Measurements from ENCODE around the gene KCTD12. TPM values are rescaled to one million over a fixed set of nuclear protein-coding genes. Genes with fewer than 3 reads are reported as not detected.

KCTD12 gene
- total and polyA plus RNA-seq, 9 donors = 94.2 to 320 (median 217) TPM

- Histone ChIP-seq H3K27ac (ENCODE audit: low read length) (peak overlapping the region; percentile 73), H3K9me3 (replicated peaks; ENCODE audit: control insufficient read depth, low read depth, low read length) (no peaks in the 10 kb centered on the region), H3K36me3 (ENCODE audit: control insufficient read depth, insufficient read depth, low read length) (no peaks in the 10 kb centered on the region), H3K4me1 (ENCODE audit: control insufficient read depth, insufficient read depth, low read length) (peaks cover 2% of the 10 kb centered on the region), H3K27me3 (ENCODE audit: control insufficient read depth, insufficient read depth, low read length) (no peaks in the 10 kb centered on the region), H3K4me3 (ENCODE audit: low read length) (no peak overlapping the region)
- no CpG with 5 or more reads among the region's 3 CpGs for WGBS (ENCODE audit: insufficient coverage)
- no peak for DNase-seq
These were observed 6.3 kb downstream of the KCTD12 start for GRCh38 chr13:76879883-76880270.

GRCh38 chr13:76879203-76879882 lies 6.9 kb downstream of the KCTD12 start:
- Histone ChIP-seq H3K4me1 (ENCODE audit: control insufficient read depth, insufficient read depth, low read length) (peaks cover 2% of the 10 kb centered on the region), H3K36me3 (ENCODE audit: control insufficient read depth, insufficient read depth, low read length) (no peaks in the 10 kb centered on the region), H3K27me3 (ENCODE audit: control insufficient read depth, insufficient read depth, low read length) (no peaks in the 10 kb centered on the region), H3K27ac (ENCODE audit: low read length) (peak overlapping the region; percentile 73), H3K4me3 (ENCODE audit: low read length) (no peak overlapping the region), H3K9me3 (replicated peaks; ENCODE audit: control insufficient read depth, low read depth, low read length) (no peaks in the 10 kb centered on the region)
- peak; percentile 84 for DNase-seq
- WGBS (ENCODE audit: insufficient coverage) = no CpG with 5 or more reads among the region's 8 CpGs

GRCh38 chr13:76878043-76878442 lies 8.2 kb downstream of the KCTD12 start:
- H3K4me1 ChIP-seq (ENCODE audit: control insufficient read depth, insufficient read depth, low read length) = peaks cover 2% of the 10 kb centered on the region
- H3K27me3 ChIP-seq (ENCODE audit: control insufficient read depth, insufficient read depth, low read length) = no peaks in the 10 kb centered on the region
- no CpG with 5 or more reads among the region's 3 CpGs for WGBS (ENCODE audit: insufficient coverage)
- H3K27ac ChIP-seq (ENCODE audit: low read length) = no peak overlapping the region
- DNase-seq = no peak
- no peaks in the 10 kb centered on the region for H3K9me3 ChIP-seq (replicated peaks; ENCODE audit: control insufficient read depth, low read depth, low read length)
- H3K36me3 ChIP-seq (ENCODE audit: control insufficient read depth, insufficient read depth, low read length) = no peaks in the 10 kb centered on the region
- H3K4me3 ChIP-seq (ENCODE audit: low read length) = no peak overlapping the region

GRCh38 chr13:76875271-76875815 lies 10.9 kb downstream of the KCTD12 start:
- WGBS (ENCODE audit: insufficient coverage) = no CpG with 5 or more reads among the region's 3 CpGs
- no peak overlapping the region for H3K4me3 ChIP-seq (ENCODE audit: low read length)
- no peaks in the 10 kb centered on the region for H3K4me1 ChIP-seq (ENCODE audit: control insufficient read depth, insufficient read depth, low read length)
- H3K27me3 ChIP-seq (ENCODE audit: control insufficient read depth, insufficient read depth, low read length) = no peaks in the 10 kb centered on the region
- H3K36me3 ChIP-seq (ENCODE audit: control insufficient read depth, insufficient read depth, low read length) = no peaks in the 10 kb centered on the region
- no peaks in the 10 kb centered on the region for H3K9me3 ChIP-seq (replicated peaks; ENCODE audit: control insufficient read depth, low read depth, low read length)
- H3K27ac ChIP-seq (ENCODE audit: low read length) = no peak overlapping the region
- peak; percentile 68 for DNase-seq

GRCh38 chr13:76874479-76874878 lies 11.7 kb downstream of the KCTD12 start:
- no peak for DNase-seq
- H3K4me3 ChIP-seq (ENCODE audit: low read length) = no peak overlapping the region
- no peaks in the 10 kb centered on the region for H3K36me3 ChIP-seq (ENCODE audit: control insufficient read depth, insufficient read depth, low read length)
- no peak overlapping the region for H3K27ac ChIP-seq (ENCODE audit: low read length)
- no CpG with 5 or more reads among the region's 2 CpGs for WGBS (ENCODE audit: insufficient coverage)
- no peaks in the 10 kb centered on the region for H3K4me1 ChIP-seq (ENCODE audit: control insufficient read depth, insufficient read depth, low read length)
- no peaks in the 10 kb centered on the region for H3K27me3 ChIP-seq (ENCODE audit: control insufficient read depth, insufficient read depth, low read length)
- H3K9me3 ChIP-seq (replicated peaks; ENCODE audit: control insufficient read depth, low read depth, low read length) = no peaks in the 10 kb centered on the region

GRCh38 chr13:76873445-76873844 lies 12.8 kb downstream of the KCTD12 start:
- Histone ChIP-seq H3K27ac (ENCODE audit: low read length) (no peak overlapping the region), H3K4me3 (ENCODE audit: low read length) (no peak overlapping the region), H3K4me1 (ENCODE audit: control insufficient read depth, insufficient read depth, low read length) (peaks cover 2% of the 10 kb centered on the region), H3K9me3 (replicated peaks; ENCODE audit: control insufficient read depth, low read depth, low read length) (no peaks in the 10 kb centered on the region), H3K36me3 (ENCODE audit: control insufficient read depth, insufficient read depth, low read length) (no peaks in the 10 kb centered on the region), H3K27me3 (ENCODE audit: control insufficient read depth, insufficient read depth, low read length) (no peaks in the 10 kb centered on the region)
- no CpG with 5 or more reads among the region's 2 CpGs for WGBS (ENCODE audit: insufficient coverage)
- no peak for DNase-seq

- Histone ChIP-seq H3K4me3 (ENCODE audit: low read length) (no peak overlapping the region), H3K27ac (ENCODE audit: low read length) (no peak overlapping the region), H3K36me3 (ENCODE audit: control insufficient read depth, insufficient read depth, low read length) (no peaks in the 10 kb centered on the region), H3K4me1 (ENCODE audit: control insufficient read depth, insufficient read depth, low read length) (peaks cover 2% of the 10 kb centered on the region), H3K27me3 (ENCODE audit: control insufficient read depth, insufficient read depth, low read length) (no peaks in the 10 kb centered on the region), H3K9me3 (replicated peaks; ENCODE audit: control insufficient read depth, low read depth, low read length) (no peaks in the 10 kb centered on the region)
- WGBS (ENCODE audit: insufficient coverage) = no CpG with 5 or more reads among the region's 2 CpGs
- DNase-seq = no peak
These were observed 13.5 kb downstream of the KCTD12 start for GRCh38 chr13:76872675-76873074.

- Histone ChIP-seq H3K36me3 (ENCODE audit: control insufficient read depth, insufficient read depth, low read length) (no peaks in the 10 kb centered on the region), H3K4me1 (ENCODE audit: control insufficient read depth, insufficient read depth, low read length) (peaks cover 2% of the 10 kb centered on the region), H3K27me3 (ENCODE audit: control insufficient read depth, insufficient read depth, low read length) (no peaks in the 10 kb centered on the region), H3K9me3 (replicated peaks; ENCODE audit: control insufficient read depth, low read depth, low read length) (no peaks in the 10 kb centered on the region), H3K27ac (ENCODE audit: low read length) (no peak overlapping the region), H3K4me3 (ENCODE audit: low read length) (no peak overlapping the region)
- no CpG with 5 or more reads among the region's 3 CpGs for WGBS (ENCODE audit: insufficient coverage)
- DNase-seq = no peak
These were observed 14.8 kb downstream of the KCTD12 start for GRCh38 chr13:76871432-76871831.

GRCh38 chr13:76868371-76868770 lies 17.8 kb downstream of the KCTD12 start:
- peak overlapping the region; percentile 25 for H3K27ac ChIP-seq (ENCODE audit: low read length)
- H3K4me1 ChIP-seq (ENCODE audit: control insufficient read depth, insufficient read depth, low read length) = peaks cover 6% of the 10 kb centered on the region
- H3K27me3 ChIP-seq (ENCODE audit: control insufficient read depth, insufficient read depth, low read length) = no peaks in the 10 kb centered on the region
- no peak overlapping the region for H3K4me3 ChIP-seq (ENCODE audit: low read length)
- DNase-seq = peak; percentile 68
- H3K36me3 ChIP-seq (ENCODE audit: control insufficient read depth, insufficient read depth, low read length) = no peaks in the 10 kb centered on the region
- H3K9me3 ChIP-seq (replicated peaks; ENCODE audit: control insufficient read depth, low read depth, low read length) = no peaks in the 10 kb centered on the region

- H3K36me3 ChIP-seq (ENCODE audit: control insufficient read depth, insufficient read depth, low read length) = no peaks in the 10 kb centered on the region
- no peak overlapping the region for H3K4me3 ChIP-seq (ENCODE audit: low read length)
- H3K9me3 ChIP-seq (replicated peaks; ENCODE audit: control insufficient read depth, low read depth, low read length) = no peaks in the 10 kb centered on the region
- no peak for DNase-seq
- H3K4me1 ChIP-seq (ENCODE audit: control insufficient read depth, insufficient read depth, low read length) = peaks cover 6% of the 10 kb centered on the region
- 60% methylated on average over 1 of the region's 1 CpG for WGBS (ENCODE audit: insufficient coverage)
- no peak overlapping the region for H3K27ac ChIP-seq (ENCODE audit: low read length)
- no peaks in the 10 kb centered on the region for H3K27me3 ChIP-seq (ENCODE audit: control insufficient read depth, insufficient read depth, low read length)
These were observed 20.2 kb downstream of the KCTD12 start for GRCh38 chr13:76865996-76866503.

Data from muscle of leg (tissue), 11 donors.